Peyer's patch (tissue), 4 donors: Measurements from ENCODE around the gene GNAQ.

Experiments used
- CTCF ChIP-seq, 6 experiments: fragments of 450-650 bp in 4 of 6; fragments of 200-600 bp in 2 of 6; sonication (generic) in 1 of 6; IDR thresholded peaks; one replicate each; pipeline ENCODE4 v1.5.1; 2017 to 2019; ENCODE audit warnings: antibody characterized with exemption in 6 of 6, mild to moderate bottlenecking in 3 of 6, moderate library complexity in 1 of 6
- POLR2A ChIP-seq, 2 donors: fragments of 450-650 bp; IDR thresholded peaks; one replicate each; pipeline ENCODE4 v1.5.1; 2017; ENCODE audit warnings: antibody characterized with exemption in 2 of 2, mild to moderate bottlenecking in 2 of 2, moderate library complexity in 2 of 2

GRCh38 chr9:78001946-78002731, 29.5 kb downstream of the GNAQ start:
- TF ChIP-seq POLR2A (IDR thresholded peaks at IDR 0.05) (no peak), CTCF (IDR thresholded peaks at IDR 0.05) (no peak)
